Measurements from ENCODE around the gene TCF15. TPM values are rescaled to one million over a fixed set of nuclear protein-coding genes. Genes with fewer than 3 reads are reported as not detected.
A peak's percentile ranks its signal among the peaks of the same experiment; 100 is the strongest.

TCF15 gene
- total and polyA plus RNA-seq, 2 of the 13 experiments (the other 11 are each of a cell fraction or from before 2014, with no cell fraction given): not detected

GRCh38 chr20:652615-653109, 42.6 kb upstream of the TCF15 start (continued):
- TF ChIP-seq RERE (CRISPR knock-in tag; IDR thresholded peaks at IDR 0.05; ENCODE audit: low read depth) (no peak), ZNF530 (CRISPR knock-in tag; IDR thresholded peaks at IDR 0.05; ENCODE audit: low read depth) (no peak), ZNF160 (CRISPR knock-in tag; IDR thresholded peaks at IDR 0.05) (no peak), SOX13 (IDR thresholded peaks at IDR 0.05) (no peak), SOX13 (CRISPR knock-in tag; conservative IDR thresholded peaks at IDR 0.05 in 1 of 2, IDR thresholded peaks at IDR 0.05 in 1 of 2) (no peak), ZNF598 (CRISPR knock-in tag; IDR thresholded peaks at IDR 0.05; ENCODE audit: borderline replicate concordance) (no peak), TEAD2 (CRISPR knock-in tag; IDR thresholded peaks at IDR 0.05) (no peak), CCAR2 (optimal IDR thresholded peaks at IDR 0.05; ENCODE audit: low read depth, low read length) (no peak), CEBPG (CRISPR knock-in tag; IDR thresholded peaks at IDR 0.05) (no peak), MEIS2 (CRISPR knock-in tag; IDR thresholded peaks at IDR 0.05) (no peak), GPN1 (CRISPR knock-in tag; IDR thresholded peaks at IDR 0.05; ENCODE audit: borderline replicate concordance) (no peak)
- TF ChIP-seq, protein P1, sequence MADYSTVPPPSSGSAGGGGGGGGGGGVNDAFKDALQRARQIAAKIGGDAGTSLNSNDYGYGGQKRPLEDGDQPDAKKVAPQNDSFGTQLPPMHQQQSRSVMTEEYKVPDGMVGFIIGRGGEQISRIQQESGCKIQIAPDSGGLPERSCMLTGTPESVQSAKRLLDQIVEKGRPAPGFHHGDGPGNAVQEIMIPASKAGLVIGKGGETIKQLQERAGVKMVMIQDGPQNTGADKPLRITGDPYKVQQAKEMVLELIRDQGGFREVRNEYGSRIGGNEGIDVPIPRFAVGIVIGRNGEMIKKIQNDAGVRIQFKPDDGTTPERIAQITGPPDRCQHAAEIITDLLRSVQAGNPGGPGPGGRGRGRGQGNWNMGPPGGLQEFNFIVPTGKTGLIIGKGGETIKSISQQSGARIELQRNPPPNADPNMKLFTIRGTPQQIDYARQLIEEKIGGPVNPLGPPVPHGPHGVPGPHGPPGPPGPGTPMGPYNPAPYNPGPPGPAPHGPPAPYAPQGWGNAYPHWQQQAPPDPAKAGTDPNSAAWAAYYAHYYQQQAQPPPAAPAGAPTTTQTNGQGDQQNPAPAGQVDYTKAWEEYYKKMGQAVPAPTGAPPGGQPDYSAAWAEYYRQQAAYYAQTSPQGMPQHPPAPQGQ (CRISPR knock-in tag; IDR thresholded peaks at IDR 0.05; ENCODE audit: borderline replicate concordance): no peak
- TF ChIP-seq, protein P2, sequence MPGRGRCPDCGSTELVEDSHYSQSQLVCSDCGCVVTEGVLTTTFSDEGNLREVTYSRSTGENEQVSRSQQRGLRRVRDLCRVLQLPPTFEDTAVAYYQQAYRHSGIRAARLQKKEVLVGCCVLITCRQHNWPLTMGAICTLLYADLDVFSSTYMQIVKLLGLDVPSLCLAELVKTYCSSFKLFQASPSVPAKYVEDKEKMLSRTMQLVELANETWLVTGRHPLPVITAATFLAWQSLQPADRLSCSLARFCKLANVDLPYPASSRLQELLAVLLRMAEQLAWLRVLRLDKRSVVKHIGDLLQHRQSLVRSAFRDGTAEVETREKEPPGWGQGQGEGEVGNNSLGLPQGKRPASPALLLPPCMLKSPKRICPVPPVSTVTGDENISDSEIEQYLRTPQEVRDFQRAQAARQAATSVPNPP (CRISPR knock-in tag; IDR thresholded peaks at IDR 0.05): no peak
- TF ChIP-seq, protein P3, sequence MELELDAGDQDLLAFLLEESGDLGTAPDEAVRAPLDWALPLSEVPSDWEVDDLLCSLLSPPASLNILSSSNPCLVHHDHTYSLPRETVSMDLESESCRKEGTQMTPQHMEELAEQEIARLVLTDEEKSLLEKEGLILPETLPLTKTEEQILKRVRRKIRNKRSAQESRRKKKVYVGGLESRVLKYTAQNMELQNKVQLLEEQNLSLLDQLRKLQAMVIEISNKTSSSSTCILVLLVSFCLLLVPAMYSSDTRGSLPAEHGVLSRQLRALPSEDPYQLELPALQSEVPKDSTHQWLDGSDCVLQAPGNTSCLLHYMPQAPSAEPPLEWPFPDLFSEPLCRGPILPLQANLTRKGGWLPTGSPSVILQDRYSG (CRISPR knock-in tag; IDR thresholded peaks at IDR 0.05): no peak
- TF ChIP-seq, protein P4, sequence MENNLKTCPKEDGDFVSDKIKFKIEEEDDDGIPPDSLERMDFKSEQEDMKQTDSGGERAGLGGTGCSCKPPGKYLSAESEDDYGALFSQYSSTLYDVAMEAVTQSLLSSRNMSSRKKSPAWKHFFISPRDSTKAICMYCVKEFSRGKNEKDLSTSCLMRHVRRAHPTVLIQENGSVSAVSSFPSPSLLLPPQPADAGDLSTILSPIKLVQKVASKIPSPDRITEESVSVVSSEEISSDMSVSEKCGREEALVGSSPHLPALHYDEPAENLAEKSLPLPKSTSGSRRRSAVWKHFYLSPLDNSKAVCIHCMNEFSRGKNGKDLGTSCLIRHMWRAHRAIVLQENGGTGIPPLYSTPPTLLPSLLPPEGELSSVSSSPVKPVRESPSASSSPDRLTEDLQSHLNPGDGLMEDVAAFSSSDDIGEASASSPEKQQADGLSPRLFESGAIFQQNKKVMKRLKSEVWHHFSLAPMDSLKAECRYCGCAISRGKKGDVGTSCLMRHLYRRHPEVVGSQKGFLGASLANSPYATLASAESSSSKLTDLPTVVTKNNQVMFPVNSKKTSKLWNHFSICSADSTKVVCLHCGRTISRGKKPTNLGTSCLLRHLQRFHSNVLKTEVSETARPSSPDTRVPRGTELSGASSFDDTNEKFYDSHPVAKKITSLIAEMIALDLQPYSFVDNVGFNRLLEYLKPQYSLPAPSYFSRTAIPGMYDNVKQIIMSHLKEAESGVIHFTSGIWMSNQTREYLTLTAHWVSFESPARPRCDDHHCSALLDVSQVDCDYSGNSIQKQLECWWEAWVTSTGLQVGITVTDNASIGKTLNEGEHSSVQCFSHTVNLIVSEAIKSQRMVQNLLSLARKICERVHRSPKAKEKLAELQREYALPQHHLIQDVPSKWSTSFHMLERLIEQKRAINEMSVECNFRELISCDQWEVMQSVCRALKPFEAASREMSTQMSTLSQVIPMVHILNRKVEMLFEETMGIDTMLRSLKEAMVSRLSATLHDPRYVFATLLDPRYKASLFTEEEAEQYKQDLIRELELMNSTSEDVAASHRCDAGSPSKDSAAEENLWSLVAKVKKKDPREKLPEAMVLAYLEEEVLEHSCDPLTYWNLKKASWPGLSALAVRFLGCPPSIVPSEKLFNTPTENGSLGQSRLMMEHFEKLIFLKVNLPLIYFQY (CRISPR knock-in tag; IDR thresholded peaks at IDR 0.05; ENCODE audit: borderline replicate concordance): 0 out of 2 replicates have a peak, but pooled peaks have one; percentile 3

Measured in HepG2 (cell line).